Measurements from ENCODE around the gene PTPRD. TPM values are rescaled to one million over a fixed set of nuclear protein-coding genes. Genes with fewer than 3 reads are reported as not detected.

Gene PTPRD
- total RNA-seq, 1 experiment from 2014 or later = 32.5 TPM

DNA sequence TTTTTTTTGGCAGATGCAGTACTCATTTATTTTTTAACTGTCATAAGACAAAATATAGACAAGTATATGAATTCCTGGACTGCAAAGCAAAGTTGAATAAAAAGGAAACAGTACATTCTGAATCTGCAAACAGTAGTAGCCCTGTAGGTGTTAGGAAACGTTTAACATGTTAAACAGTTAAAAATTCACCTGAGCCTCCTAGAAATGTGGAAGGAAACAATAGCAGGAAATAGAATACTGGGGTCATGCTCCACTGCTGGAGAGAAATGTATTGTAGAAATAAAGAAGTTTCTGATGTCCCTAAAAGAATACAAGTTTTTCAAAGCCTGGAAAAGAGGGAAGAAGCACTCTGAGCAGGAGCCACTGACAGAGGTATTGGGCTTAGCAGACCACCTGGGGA lies 866.0 kb downstream of the PTPRD start:
- DNase-seq = no peak

More for the DNA sequence above, 866.0 kb downstream of the PTPRD start:
- Histone ChIP-seq H3K23me2 (ENCODE audit: insufficient read length, low read depth, low read length, poor library complexity, severe bottlenecking) (no peaks in the 10 kb centered on the region), H3K4me2 (ENCODE audit: insufficient read depth, insufficient read length, low read length) (no peak overlapping the region), H2BK120ac (ENCODE audit: low read depth, low read length, poor library complexity, severe bottlenecking) (no peak overlapping the region), H2BK20ac (ENCODE audit: low read depth, low read length, poor library complexity, severe bottlenecking) (no peak overlapping the region), H4K5ac (ENCODE audit: insufficient read length, low read depth, low read length) (no peak overlapping the region), H2BK12ac (ENCODE audit: insufficient read length, low read depth, low read length) (no peak overlapping the region), H3K79me2 (ENCODE audit: insufficient read depth, low read length) (no peaks in the 10 kb centered on the region), H3K18ac (ENCODE audit: insufficient read length, low read depth, low read length) (no peak overlapping the region), H4K20me1 (ENCODE audit: control insufficient read depth, insufficient read depth, insufficient read length) (no peaks in the 10 kb centered on the region), H3K27ac (ENCODE audit: insufficient read length, low read depth, low read length) (no peak overlapping the region), H3K14ac (ENCODE audit: insufficient read depth, low read length) (no peak overlapping the region), H3K4me1 (ENCODE audit: insufficient read depth, low read length) (no peaks in the 10 kb centered on the region), H2BK5ac (ENCODE audit: insufficient read length, low read length) (no peak overlapping the region), H3T11ph (ENCODE audit: low read length) (no peak overlapping the region), H3K9ac (ENCODE audit: extremely low read depth, insufficient read length, low read length) (no peak overlapping the region), H3K23ac (ENCODE audit: insufficient read length, low read depth, low read length) (no peak overlapping the region), H3K56ac (ENCODE audit: insufficient read length, low read depth, low read length) (no peak overlapping the region), H2AK5ac (ENCODE audit: insufficient read length, low read length) (no peak overlapping the region), H3K27me3 (ENCODE audit: insufficient read depth, low read length) (no peaks in the 10 kb centered on the region), H4K8ac (replicated peaks; ENCODE audit: insufficient read length, low read depth, low read length) (no peak overlapping the region), H3K79me1 (ENCODE audit: insufficient read depth, low read depth, low read length, poor library complexity, severe bottlenecking) (no peaks in the 10 kb centered on the region), H2BK15ac (ENCODE audit: low read depth, low read length) (no peak overlapping the region), H3K9me3 (ENCODE audit: control insufficient read depth, low read depth, low read length) (no peaks in the 10 kb centered on the region), H2AFZ (ENCODE audit: low read length) (no peak overlapping the region), H3K4ac (ENCODE audit: low read depth, low read length) (no peak overlapping the region), H4K91ac (ENCODE audit: insufficient read length, low read depth, low read length) (no peak overlapping the region)
- no peaks in the 10 kb centered on the region for H3K27me3 Mint-ChIP-seq (ENCODE audit: low read depth)
- no peaks in the 10 kb centered on the region for H3K9me3 Mint-ChIP-seq
- H3K27ac Mint-ChIP-seq = no peak overlapping the region
- TF ChIP-seq CTCF (conservative IDR thresholded peaks at IDR 0.05) = no peak
- H3K4me3 Mint-ChIP-seq = no peak overlapping the region
- WGBS (ENCODE audit: extremely low coverage, insufficient read length, low lambda C conversion rate) = no CpG with 5 or more reads among the region's 1 CpG
- peaks cover 0 to 5% of the 10 kb centered on the region in 2 experiments; a peak in 1 of 4 replicates for H3K4me1 Mint-ChIP-seq
- H3K36me3 Mint-ChIP-seq (ENCODE audit: insufficient read depth in 1 of 3, low read depth in 3 of 3) = no peaks in the 10 kb centered on the region

Measured in H9 (cell line).